ENCODE data around the gene ANKMY1. TPM values are rescaled to one million over a fixed set of nuclear protein-coding genes. Genes with fewer than 3 reads are reported as not detected.

The ANKMY1 gene
- total RNA-seq, 3 donors from 2014 or later (not counting 1 experiment from before 2014, with no cell fraction given), result 43.8 to 51.5 (median 46.6) TPM

GRCh38 chr2:240604291-240604938 lies 46.6 kb upstream of the ANKMY1 start:
- H3K27me3 ChIP-seq (ENCODE audit: control insufficient read depth, insufficient read depth, low read length), result no peaks in the 10 kb centered on the region
- intact Hi-C loops (cut with micrococcal nuclease), result no loop called here
- DNase-seq (no peak), ATAC-seq (peak in 2 of 3 donors; percentile 38 to 40)
- no peaks in the 10 kb centered on the region for H3K9me3 ChIP-seq (ENCODE audit: control insufficient read depth, insufficient read depth, low read length)
- 66% methylated on average over 11 of the region's 11 CpGs for WGBS (ENCODE audit: insufficient coverage)
- TF ChIP-seq, protein P1, sequence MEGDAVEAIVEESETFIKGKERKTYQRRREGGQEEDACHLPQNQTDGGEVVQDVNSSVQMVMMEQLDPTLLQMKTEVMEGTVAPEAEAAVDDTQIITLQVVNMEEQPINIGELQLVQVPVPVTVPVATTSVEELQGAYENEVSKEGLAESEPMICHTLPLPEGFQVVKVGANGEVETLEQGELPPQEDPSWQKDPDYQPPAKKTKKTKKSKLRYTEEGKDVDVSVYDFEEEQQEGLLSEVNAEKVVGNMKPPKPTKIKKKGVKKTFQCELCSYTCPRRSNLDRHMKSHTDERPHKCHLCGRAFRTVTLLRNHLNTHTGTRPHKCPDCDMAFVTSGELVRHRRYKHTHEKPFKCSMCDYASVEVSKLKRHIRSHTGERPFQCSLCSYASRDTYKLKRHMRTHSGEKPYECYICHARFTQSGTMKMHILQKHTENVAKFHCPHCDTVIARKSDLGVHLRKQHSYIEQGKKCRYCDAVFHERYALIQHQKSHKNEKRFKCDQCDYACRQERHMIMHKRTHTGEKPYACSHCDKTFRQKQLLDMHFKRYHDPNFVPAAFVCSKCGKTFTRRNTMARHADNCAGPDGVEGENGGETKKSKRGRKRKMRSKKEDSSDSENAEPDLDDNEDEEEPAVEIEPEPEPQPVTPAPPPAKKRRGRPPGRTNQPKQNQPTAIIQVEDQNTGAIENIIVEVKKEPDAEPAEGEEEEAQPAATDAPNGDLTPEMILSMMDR (IDR thresholded peaks at IDR 0.05), result no peak
- H3K27ac ChIP-seq (ENCODE audit: low read length), result no peak overlapping the region
- Mint-ChIP-seq H3K36me3 (no peaks in the 10 kb centered on the region), H3K27ac (peak overlapping the region in 1 of 2 donors; percentile 42), H3K9me3 (no peaks in the 10 kb centered on the region), H3K27me3 (ENCODE audit: low read depth in 2 of 2) (no peaks in the 10 kb centered on the region), H3K4me3 (no peak overlapping the region), H3K4me1 (peaks cover 6 to 7% of the 10 kb centered on the region in 2 donors)
- H3K4me3 ChIP-seq (ENCODE audit: low read length), result no peak overlapping the region
- no peaks in the 10 kb centered on the region for H3K36me3 ChIP-seq (ENCODE audit: control insufficient read depth, insufficient read depth, low read length)
- H3K4me1 ChIP-seq (ENCODE audit: control insufficient read depth, insufficient read depth, low read length), result peaks cover 9% of the 10 kb centered on the region

DNA sequence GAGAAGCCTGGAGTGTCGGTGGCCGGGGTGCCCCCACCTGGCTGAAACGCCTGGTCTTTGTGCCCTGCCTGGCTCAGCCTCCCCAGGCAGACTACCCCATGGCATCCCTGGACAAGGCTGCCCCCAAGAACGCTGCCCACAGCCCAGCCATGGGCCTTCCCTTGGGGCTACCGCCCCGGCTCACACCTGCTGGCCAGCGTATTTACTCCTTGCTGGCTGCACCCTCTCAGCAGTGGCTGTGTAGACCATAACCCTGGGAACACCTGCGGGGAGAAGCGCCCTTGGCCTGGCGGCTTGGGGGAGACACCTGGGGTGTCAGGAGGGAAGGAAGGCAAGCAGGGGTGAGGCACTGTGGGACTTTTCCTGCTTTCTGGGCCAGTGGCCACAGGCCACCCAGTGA lies 46.1 kb upstream of the ANKMY1 start:
- H3K4me1 Mint-ChIP-seq, result peaks cover 6 to 7% of the 10 kb centered on the region in 2 donors
- H3K9me3 ChIP-seq (ENCODE audit: control insufficient read depth, insufficient read depth, low read length), result no peaks in the 10 kb centered on the region
- 96% methylated on average over 10 of the region's 10 CpGs for WGBS (ENCODE audit: insufficient coverage)
- H3K36me3 Mint-ChIP-seq, result no peaks in the 10 kb centered on the region
- H3K4me1 ChIP-seq (ENCODE audit: control insufficient read depth, insufficient read depth, low read length), result peaks cover 9% of the 10 kb centered on the region
- H3K36me3 ChIP-seq (ENCODE audit: control insufficient read depth, insufficient read depth, low read length), result peaks cover 1% of the 10 kb centered on the region
- TF ChIP-seq, protein P1 (IDR thresholded peaks at IDR 0.05), result no peak
- H3K27ac ChIP-seq (ENCODE audit: low read length), result no peak overlapping the region
- H3K4me3 ChIP-seq (ENCODE audit: low read length), result no peak overlapping the region
- DNase-seq (no peak), ATAC-seq (no peak)
- intact Hi-C loops (cut with micrococcal nuclease), result no loop called here
- no peak overlapping the region for H3K27ac Mint-ChIP-seq
- H3K27me3 ChIP-seq (ENCODE audit: control insufficient read depth, insufficient read depth, low read length), result no peaks in the 10 kb centered on the region
- no peaks in the 10 kb centered on the region for H3K9me3 Mint-ChIP-seq
- no peaks in the 10 kb centered on the region for H3K27me3 Mint-ChIP-seq (ENCODE audit: low read depth in 2 of 2)
- H3K4me3 Mint-ChIP-seq, result no peak overlapping the region

- no peak for DNase-seq
- Mint-ChIP-seq H3K27me3 (ENCODE audit: low read depth in 2 of 2) (no peaks in the 10 kb centered on the region), H3K36me3 (no peaks in the 10 kb centered on the region)
Observed at GRCh38 chr2:240603081-240603835, 45.5 kb upstream of the ANKMY1 start.

More at GRCh38 chr2:240603081-240603835, 45.5 kb upstream of the ANKMY1 start:
- peaks cover 9% of the 10 kb centered on the region for H3K4me1 ChIP-seq (ENCODE audit: control insufficient read depth, insufficient read depth, low read length)
- H3K4me3 ChIP-seq (ENCODE audit: low read length), result no peak overlapping the region
- intact Hi-C loops (cut with micrococcal nuclease), result no loop called here
- 94% methylated on average over 22 of the region's 22 CpGs for WGBS (ENCODE audit: insufficient coverage)
- TF ChIP-seq, protein P1 (IDR thresholded peaks at IDR 0.05), result no peak
- Mint-ChIP-seq H3K4me1 (peaks cover 6 to 7% of the 10 kb centered on the region in 2 donors), H3K4me3 (no peak overlapping the region), H3K27ac (no peak overlapping the region), H3K9me3 (no peaks in the 10 kb centered on the region)
- no peaks in the 10 kb centered on the region for H3K27me3 ChIP-seq (ENCODE audit: control insufficient read depth, insufficient read depth, low read length)
- ATAC-seq, result no peak
- peaks cover 7% of the 10 kb centered on the region for H3K36me3 ChIP-seq (ENCODE audit: control insufficient read depth, insufficient read depth, low read length)
- H3K9me3 ChIP-seq (ENCODE audit: control insufficient read depth, insufficient read depth, low read length), result no peaks in the 10 kb centered on the region
- H3K27ac ChIP-seq (ENCODE audit: low read length), result no peak overlapping the region

Measured in natural killer cell (primary cell).